IMR-90 (cell line): ENCODE results near the gene IL17A. TPM values are rescaled to one million over a fixed set of nuclear protein-coding genes. Genes with fewer than 3 reads are reported as not detected.

Source experiments
- ATAC-seq: fragments of 200-7000 bp; cut with Tn5 transposase; 2 replicates; pipeline ENCODE4 v1.9.1; 2020; ENCODE audit warnings: low read depth, mild to moderate bottlenecking, moderate library complexity
- BruUV-seq: library from RNA; stranded (reverse); fragments of 400-500 nt; replicated peaks from 2 replicates; lab custom pipeline; 2021; lab: Mats Ljungman, UMichigan
- CTCF ChIA-PET: fragments of 300-600 bp; formaldehyde crosslinking; extraction: SDS; loops from one replicate; lab custom pipeline; 2021; ENCODE audit warnings: antibody characterized with exemption; lab: Yijun Ruan, JAX
- POLR2A ChIA-PET: fragments of 300-600 bp; sonication (Branson Sonifier 250); formaldehyde crosslinking; loops from one replicate; lab custom pipeline; 2022; ENCODE audit warnings: antibody characterized with exemption; ENCODE audit not compliant: unreplicated experiment; lab: Charles Lee
- DNase-seq: peaks from one replicate; pipeline ENCODE4 v3.0.0; 2013
- H2AFZ ChIP-seq: replicated peaks from 2 replicates; pipeline ENCODE3; 2013; ENCODE audit warnings: low read length, mild to moderate bottlenecking; ENCODE audit not compliant: poor library complexity
- H2AK5ac ChIP-seq: 2 replicates; pipeline ENCODE4 v1.6.1; 2013; ENCODE audit warnings: low read depth, low read length, inconsistent platforms
- H2AK9ac ChIP-seq: replicated peaks from 2 replicates; pipeline ENCODE3; 2013; ENCODE audit warnings: mild to moderate bottlenecking, low read depth, low read length, moderate library complexity; ENCODE audit not compliant: poor library complexity
- H2BK120ac ChIP-seq: 2 replicates; pipeline ENCODE4 v1.6.1; 2013; ENCODE audit warnings: low read depth, low read length, inconsistent platforms
- H2BK15ac ChIP-seq: 3 replicates; pipeline ENCODE4 v1.6.1; 2013; ENCODE audit warnings: low read depth, low read length, inconsistent platforms
- H2BK20ac ChIP-seq: 2 replicates; pipeline ENCODE4 v1.6.1; 2013; ENCODE audit warnings: low read depth, mild to moderate bottlenecking, inconsistent platforms, low read length, moderate library complexity
- H2BK5ac ChIP-seq: 2 replicates; pipeline ENCODE4 v1.6.1; 2013; ENCODE audit warnings: mild to moderate bottlenecking, low read depth, low read length, inconsistent platforms; ENCODE audit not compliant: poor library complexity, severe bottlenecking
- H3K14ac ChIP-seq: replicated peaks from 2 replicates; pipeline ENCODE4 v1.6.1; 2013; ENCODE audit warnings: low read depth, low read length, inconsistent platforms
- H3K18ac ChIP-seq: 2 replicates; pipeline ENCODE4 v1.6.1; 2013; ENCODE audit warnings: low read depth, low read length, control low read depth
- H3K23ac ChIP-seq: 2 replicates; pipeline ENCODE4 v1.6.1; 2013; ENCODE audit warnings: low read depth, low read length, inconsistent platforms
- H3K27ac ChIP-seq: 2 replicates; pipeline ENCODE4 v1.5.1; 2013; ENCODE audit warnings: mild to moderate bottlenecking, control low read depth, low read length; ENCODE audit not compliant: insufficient read depth
- H3K27me3 ChIP-seq: 2 replicates; pipeline ENCODE4 v1.6.1; 2013; ENCODE audit warnings: low read length; ENCODE audit not compliant: control insufficient read depth, insufficient read depth
- H3K36me3 ChIP-seq: 2 replicates; pipeline ENCODE4 v1.6.1; 2013; ENCODE audit warnings: low read length, mixed read lengths; ENCODE audit not compliant: control insufficient read depth, insufficient read depth
- H3K4ac ChIP-seq: 2 replicates; pipeline ENCODE4 v1.6.1; 2013; ENCODE audit warnings: low read depth, low read length, inconsistent platforms
- H3K4me1 ChIP-seq: 2 replicates; pipeline ENCODE4 v1.6.1; 2013; ENCODE audit warnings: low read length, mixed read lengths; ENCODE audit not compliant: control insufficient read depth, insufficient read depth
- H3K4me2 ChIP-seq: 2 replicates; pipeline ENCODE4 v1.6.1; 2013; ENCODE audit warnings: low read depth, mild to moderate bottlenecking, control low read depth, low read length, moderate library complexity
- H3K4me3 ChIP-seq: 2 replicates; pipeline ENCODE4 v1.5.1; 2013; ENCODE audit warnings: low read depth, mild to moderate bottlenecking, control low read depth, low read length, moderate library complexity; ENCODE audit not compliant: insufficient read depth
- H3K56ac ChIP-seq: 2 replicates; pipeline ENCODE4 v1.6.1; 2013; ENCODE audit warnings: low read length, inconsistent platforms; ENCODE audit not compliant: insufficient read depth; ENCODE audit errors: extremely low read depth
- H3K79me1 ChIP-seq, 2 experiments: 2 replicates each; pipeline ENCODE4 v1.6.1; 2013; ENCODE audit warnings: low read length in 2 of 2, inconsistent platforms in 1 of 2, low read depth in 1 of 2
- H3K9ac ChIP-seq: 2 replicates; pipeline ENCODE4 v1.6.1; 2013; ENCODE audit warnings: low read depth, low read length, control low read depth
- H3K9me1 ChIP-seq: 2 replicates; pipeline ENCODE4 v1.6.1; 2013; ENCODE audit warnings: low read length, inconsistent platforms; ENCODE audit not compliant: insufficient read depth
- H3K9me3 ChIP-seq: 2 replicates; pipeline ENCODE4 v1.6.1; 2013; ENCODE audit warnings: low read length; ENCODE audit not compliant: control insufficient read depth, insufficient read depth
- H4K20me1 ChIP-seq: 2 replicates; pipeline ENCODE4 v1.6.1; 2013; ENCODE audit warnings: low read length, inconsistent platforms; ENCODE audit not compliant: insufficient read depth
- H4K5ac ChIP-seq: 2 replicates; pipeline ENCODE4 v1.6.1; 2013; ENCODE audit warnings: mild to moderate bottlenecking, low read depth, low read length, control low read depth
- H4K8ac ChIP-seq, 2 experiments: 2 replicates each; pipeline ENCODE4 v1.6.1; 2013; ENCODE audit warnings: low read depth in 2 of 2, low read length in 2 of 2, control low read depth in 1 of 2, inconsistent platforms in 1 of 2
- H4K91ac ChIP-seq: 2 replicates; pipeline ENCODE4 v1.6.1; 2013; ENCODE audit warnings: low read depth, low read length, inconsistent platforms; ENCODE audit not compliant: insufficient read depth
- BHLHE40 ChIP-seq: fragments of 150-350 bp; IDR thresholded peaks from 2 replicates; pipeline ENCODE4 v1.6.1; 2016; ENCODE audit warnings: mild to moderate bottlenecking, low read depth, low read length
- CEBPB ChIP-seq: IDR thresholded peaks from 2 replicates; pipeline ENCODE4 v1.6.1; 2012; ENCODE audit warnings: low read depth, low read length, improper control_type of control experiment
- CHD1 ChIP-seq: IDR thresholded peaks from 2 replicates; pipeline ENCODE4 v1.6.1; 2012; ENCODE audit warnings: low read depth, low read length, improper control_type of control experiment
- FOS ChIP-seq: fragments of 150-350 bp; IDR thresholded peaks from 2 replicates; pipeline ENCODE4 v1.6.1; 2016; ENCODE audit warnings: low read depth, low read length
- MAFK ChIP-seq: IDR thresholded peaks from 2 replicates; pipeline ENCODE4 v1.6.1; 2012; ENCODE audit warnings: low read depth, low read length, improper control_type of control experiment
- MAZ ChIP-seq: IDR thresholded peaks from 2 replicates; pipeline ENCODE4 v1.6.1; 2012; ENCODE audit warnings: low read depth, mild to moderate bottlenecking, low read length, improper control_type of control experiment, moderate library complexity, borderline replicate concordance
- MXI1 ChIP-seq: IDR thresholded peaks from 2 replicates; pipeline ENCODE4 v1.6.1; 2012; ENCODE audit warnings: low read depth, mild to moderate bottlenecking, low read length, moderate library complexity, borderline replicate concordance
- NFE2L2 ChIP-seq: fragments of 150-350 bp; IDR thresholded peaks from 2 replicates; pipeline ENCODE4 v1.6.1; 2016; ENCODE audit warnings: low read depth, mild to moderate bottlenecking, low read length
- POLR2A ChIP-seq: IDR thresholded peaks from 2 replicates; pipeline ENCODE4 v1.6.1; 2012; ENCODE audit warnings: mild to moderate bottlenecking, low read depth, low read length
- RAD21 ChIP-seq: IDR thresholded peaks from 2 replicates; pipeline ENCODE4 v1.6.1; 2012; ENCODE audit warnings: low read length, improper control_type of control experiment
- RCOR1 ChIP-seq: IDR thresholded peaks from 2 replicates; pipeline ENCODE4 v1.6.1; 2012; ENCODE audit warnings: mild to moderate bottlenecking, low read length, improper control_type of control experiment; ENCODE audit not compliant: insufficient replicate concordance
- RFX5 ChIP-seq: IDR thresholded peaks from 2 replicates; pipeline ENCODE4 v1.8.0; 2012; ENCODE audit warnings: low read depth, mild to moderate bottlenecking, low read length, moderate library complexity
- SMC3 ChIP-seq: fragments of 150-350 bp; IDR thresholded peaks from 2 replicates; pipeline ENCODE4 v1.6.1; 2016; ENCODE audit warnings: low read depth, mild to moderate bottlenecking, antibody characterized with exemption, low read length, moderate library complexity
- WGBS, 2 experiments: methylation state at CpG; one replicate each; pipeline versions ENCODE4 v1.1.5 to v1.1.7; 2013; ENCODE audit warnings: missing lambda C conversion rate in 2 of 2; ENCODE audit not compliant: insufficient read length in 1 of 2; ENCODE audit errors: extremely low coverage in 2 of 2; 5-methylcytosine and 5-hydroxymethylcytosine counted together
- dilution Hi-C: fragments of 300-500 bp; cut with HindIII; formaldehyde crosslinking; loops from one replicate; pipeline ENCODE4 v1.14.3; 2018; ENCODE audit warnings: low sequenced_read_pairs; ENCODE audit not compliant: unreplicated experiment
- in situ Hi-C: fragments of 300-500 bp; cut with MboI; formaldehyde crosslinking; loops from 3 replicates; pipeline ENCODE4 v1.14.3; 2019; ENCODE audit warnings: low sequenced_read_pairs, inconsistent platforms, mixed read lengths
- intact Hi-C: fragments of 100-400 bp; cut with micrococcal nuclease; formaldehyde crosslinking; loops from 2 replicates; pipeline ENCODE4 v1.10.0; 2022
- polyA plus RNA-seq, 3 experiments: library from polyadenylated mRNA; depleted of rRNA; stranded (reverse); fragments of >200 nt; gene quantifications; 2 replicates each; pipeline ENCODE4 v1.2.3, GENCODE V29; 2012; ENCODE audit warnings: low replicate concordance in 1 of 3
- total RNA-seq: library from RNA; depleted of rRNA; stranded (reverse); fragments of >200 nt; gene quantifications from 2 replicates; pipeline ENCODE4 v1.2.3, GENCODE V29; 2012
- TF ChIP-seq, protein P1 (sequence below): fragments of 150-350 bp; IDR thresholded peaks from 2 replicates; pipeline ENCODE4 v1.6.1; 2017; ENCODE audit warnings: mild to moderate bottlenecking, antibody characterized with exemption, low read length, low read depth
- TF ChIP-seq, protein P2 (sequence below): conservative IDR thresholded peaks from 2 replicates; pipeline ENCODE4 v1.5.1; 2012; ENCODE audit warnings: mild to moderate bottlenecking, low read depth, low read length, improper control_type of control experiment
- TF ChIP-seq, protein P3 (sequence below): fragments of 150-350 bp; IDR thresholded peaks from 2 replicates; pipeline ENCODE4 v1.6.1; 2016; ENCODE audit warnings: low read depth, mild to moderate bottlenecking, low read length, moderate library complexity, borderline replicate concordance

IL17A gene
- total and polyA plus RNA-seq, 2 of the 4 experiments (the other 2 are of a cell fraction), result not detected

DNA sequence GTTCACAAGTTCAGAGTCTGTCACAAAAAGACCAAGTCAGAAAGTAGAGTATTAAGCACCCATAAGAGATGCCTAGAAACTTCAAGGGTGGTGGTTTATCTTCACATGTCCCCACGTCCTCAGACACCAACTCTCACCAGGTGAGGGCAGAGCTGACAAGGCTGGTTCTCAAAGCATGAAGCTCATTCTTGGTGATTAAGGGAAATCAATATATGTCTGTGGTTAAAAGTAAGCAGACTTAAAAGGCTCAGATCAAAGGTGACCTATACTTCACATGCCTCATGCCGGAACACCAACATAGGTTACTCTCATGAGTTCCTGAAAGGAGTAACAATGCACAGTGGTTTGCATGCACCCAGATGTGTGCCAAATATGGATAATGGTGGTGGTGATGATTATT is 27.0 kb downstream of the IL17A start:
- DNase-seq (no peak), ATAC-seq (no peak)
- Histone ChIP-seq H2BK20ac (no peak overlapping the region), H3K4ac (no peak overlapping the region), H4K5ac (no peak overlapping the region), H3K14ac (no peak overlapping the region), H2BK120ac (no peak overlapping the region), H4K8ac (no peak overlapping the region), H3K23ac (no peak overlapping the region), H3K9ac (no peak overlapping the region), H2BK15ac (no peak overlapping the region), H3K4me3 (no peak overlapping the region), H2AFZ (no peak overlapping the region), H3K9me1 (no peaks in the 10 kb centered on the region), H3K56ac (no peak overlapping the region), H3K4me1 (no peaks in the 10 kb centered on the region), H4K20me1 (no peaks in the 10 kb centered on the region), H3K27ac (no peak overlapping the region), H4K91ac (no peak overlapping the region), H2AK9ac (no peak overlapping the region), H3K79me1 (no peaks in the 10 kb centered on the region), H3K9me3 (no peaks in the 10 kb centered on the region), H2BK5ac (no peak overlapping the region), H3K27me3 (no peaks in the 10 kb centered on the region; the same call in 1 of the 2 replicates), H2AK5ac (no peak overlapping the region), H3K18ac (no peak overlapping the region), H3K36me3 (no peaks in the 10 kb centered on the region), H3K4me2 (no peak overlapping the region)
- ChIA-PET POLR2A (no interaction called here), CTCF (no interaction called here)
- in situ Hi-C loops (no loop called here), intact Hi-C loops (no loop called here), dilution Hi-C loops (no loop called here)
- no CpG with 5 or more reads among the region's 2 CpGs for WGBS, 2 experiments
- no TSS peak for BruUV-seq
- TF ChIP-seq, protein P1, sequence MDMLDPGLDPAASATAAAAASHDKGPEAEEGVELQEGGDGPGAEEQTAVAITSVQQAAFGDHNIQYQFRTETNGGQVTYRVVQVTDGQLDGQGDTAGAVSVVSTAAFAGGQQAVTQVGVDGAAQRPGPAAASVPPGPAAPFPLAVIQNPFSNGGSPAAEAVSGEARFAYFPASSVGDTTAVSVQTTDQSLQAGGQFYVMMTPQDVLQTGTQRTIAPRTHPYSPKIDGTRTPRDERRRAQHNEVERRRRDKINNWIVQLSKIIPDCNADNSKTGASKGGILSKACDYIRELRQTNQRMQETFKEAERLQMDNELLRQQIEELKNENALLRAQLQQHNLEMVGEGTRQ, result no peak
- no peak for TF ChIP-seq MAZ
- no peak for TF ChIP-seq POLR2A
- no peak for TF ChIP-seq MAFK
- TF ChIP-seq RAD21, result no peak
- TF ChIP-seq, protein P2, sequence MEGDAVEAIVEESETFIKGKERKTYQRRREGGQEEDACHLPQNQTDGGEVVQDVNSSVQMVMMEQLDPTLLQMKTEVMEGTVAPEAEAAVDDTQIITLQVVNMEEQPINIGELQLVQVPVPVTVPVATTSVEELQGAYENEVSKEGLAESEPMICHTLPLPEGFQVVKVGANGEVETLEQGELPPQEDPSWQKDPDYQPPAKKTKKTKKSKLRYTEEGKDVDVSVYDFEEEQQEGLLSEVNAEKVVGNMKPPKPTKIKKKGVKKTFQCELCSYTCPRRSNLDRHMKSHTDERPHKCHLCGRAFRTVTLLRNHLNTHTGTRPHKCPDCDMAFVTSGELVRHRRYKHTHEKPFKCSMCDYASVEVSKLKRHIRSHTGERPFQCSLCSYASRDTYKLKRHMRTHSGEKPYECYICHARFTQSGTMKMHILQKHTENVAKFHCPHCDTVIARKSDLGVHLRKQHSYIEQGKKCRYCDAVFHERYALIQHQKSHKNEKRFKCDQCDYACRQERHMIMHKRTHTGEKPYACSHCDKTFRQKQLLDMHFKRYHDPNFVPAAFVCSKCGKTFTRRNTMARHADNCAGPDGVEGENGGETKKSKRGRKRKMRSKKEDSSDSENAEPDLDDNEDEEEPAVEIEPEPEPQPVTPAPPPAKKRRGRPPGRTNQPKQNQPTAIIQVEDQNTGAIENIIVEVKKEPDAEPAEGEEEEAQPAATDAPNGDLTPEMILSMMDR, result no peak
- TF ChIP-seq CHD1, result no peak
- TF ChIP-seq NFE2L2, result no peak
- no peak for TF ChIP-seq BHLHE40
- TF ChIP-seq CEBPB, result no peak
- no peak for TF ChIP-seq SMC3
- TF ChIP-seq, protein P3, sequence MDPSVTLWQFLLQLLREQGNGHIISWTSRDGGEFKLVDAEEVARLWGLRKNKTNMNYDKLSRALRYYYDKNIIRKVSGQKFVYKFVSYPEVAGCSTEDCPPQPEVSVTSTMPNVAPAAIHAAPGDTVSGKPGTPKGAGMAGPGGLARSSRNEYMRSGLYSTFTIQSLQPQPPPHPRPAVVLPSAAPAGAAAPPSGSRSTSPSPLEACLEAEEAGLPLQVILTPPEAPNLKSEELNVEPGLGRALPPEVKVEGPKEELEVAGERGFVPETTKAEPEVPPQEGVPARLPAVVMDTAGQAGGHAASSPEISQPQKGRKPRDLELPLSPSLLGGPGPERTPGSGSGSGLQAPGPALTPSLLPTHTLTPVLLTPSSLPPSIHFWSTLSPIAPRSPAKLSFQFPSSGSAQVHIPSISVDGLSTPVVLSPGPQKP, result no peak
- TF ChIP-seq FOS, result no peak
- TF ChIP-seq RFX5, result no peak
- no peak for TF ChIP-seq RCOR1
- TF ChIP-seq MXI1, result no peak
